DND-41 (cell line): ENCODE measurements around the gene STAC2.
A peak's percentile ranks its signal among the peaks of the same experiment; 100 is the strongest.

Source experiments
- ATAC-seq: fragments of 200-7000 bp; cut with Tn5 transposase; 3 replicates; pipeline ENCODE4 v1.9.1; 2021; ENCODE audit warnings: low read depth; ENCODE audit not compliant: insufficient read depth
- DNase-seq: peaks from one replicate; pipeline ENCODE4 v3.0.0-alpha.2; 2020
- H2AFZ ChIP-seq: 2 replicates; pipeline ENCODE4 v1.6.0; 2012; ENCODE audit warnings: low read depth, low read length
- H3K27ac ChIP-seq: 2 replicates; pipeline ENCODE4 v1.5.1; 2012; ENCODE audit warnings: low read length, inconsistent platforms
- H3K27me3 ChIP-seq: fragments of 200-600 bp; sonication (generic); 2 replicates; pipeline ENCODE4 v1.6.0; 2012; ENCODE audit warnings: low read length, mild to moderate bottlenecking, inconsistent platforms; ENCODE audit not compliant: insufficient read depth, poor library complexity
- H3K36me3 ChIP-seq: 2 replicates; pipeline ENCODE4 v1.5.1; 2012; ENCODE audit warnings: low read length, inconsistent platforms; ENCODE audit not compliant: insufficient read depth
- H3K4me1 ChIP-seq: 2 replicates; pipeline ENCODE4 v1.5.1; 2012; ENCODE audit warnings: mild to moderate bottlenecking, low read length; ENCODE audit not compliant: insufficient read depth
- H3K4me2 ChIP-seq: 2 replicates; pipeline ENCODE4 v1.6.0; 2012; ENCODE audit warnings: mild to moderate bottlenecking, moderate library complexity, low read length, inconsistent platforms; ENCODE audit not compliant: insufficient read depth
- H3K4me3 ChIP-seq, 2 experiments: fragments of 200-600 bp in 1 of 2; shearing (Covaris generic) in 1 of 2; 2 replicates each; pipeline ENCODE4 v1.5.1; 2012 to 2016; ENCODE audit warnings: inconsistent platforms in 2 of 2, low read length in 2 of 2, mild to moderate bottlenecking in 2 of 2, low read depth in 1 of 2, moderate library complexity in 1 of 2
- H3K79me2 ChIP-seq: 2 replicates; pipeline ENCODE4 v1.6.0; 2012; ENCODE audit warnings: low read length, inconsistent platforms; ENCODE audit not compliant: insufficient read depth
- H3K9ac ChIP-seq: 2 replicates; pipeline ENCODE4 v1.6.0; 2012; ENCODE audit warnings: low read depth, mild to moderate bottlenecking, inconsistent platforms, low read length, moderate library complexity
- H3K9me3 ChIP-seq: 2 replicates; pipeline ENCODE4 v1.5.1; 2012; ENCODE audit warnings: low read length, moderate library complexity, mild to moderate bottlenecking, inconsistent platforms; ENCODE audit not compliant: insufficient read depth, severe bottlenecking
- H4K20me1 ChIP-seq: 2 replicates; pipeline ENCODE4 v1.6.0; 2012; ENCODE audit warnings: low read length; ENCODE audit not compliant: insufficient read depth
- EZH2 ChIP-seq: IDR thresholded peaks from 3 replicates; pipeline ENCODE4 v1.6.1; 2012; ENCODE audit warnings: borderline replicate concordance, low read depth, mild to moderate bottlenecking, moderate library complexity, low read length, inconsistent platforms; ENCODE audit not compliant: severe bottlenecking
- TF ChIP-seq, protein P1 (sequence below): IDR thresholded peaks from 2 replicates; pipeline ENCODE4 v1.5.1; 2012; ENCODE audit warnings: borderline replicate concordance, low read length, moderate library complexity, mild to moderate bottlenecking; ENCODE audit not compliant: poor library complexity, severe bottlenecking; ENCODE audit errors: extremely low read depth

The STAC2 gene

GRCh38 chr17:39193346-39193745 lies 32.4 kb downstream of the STAC2 start:
- peaks cover 26% of the 10 kb centered on the region for H4K20me1 ChIP-seq
- ATAC-seq (no peak), DNase-seq (no peak)
- peaks cover 57% of the 10 kb centered on the region for H3K36me3 ChIP-seq
- no peak overlapping the region for H3K4me2 ChIP-seq
- H3K27ac ChIP-seq, result no peak overlapping the region
- no peaks in the 10 kb centered on the region for H3K27me3 ChIP-seq
- TF ChIP-seq, protein P1, sequence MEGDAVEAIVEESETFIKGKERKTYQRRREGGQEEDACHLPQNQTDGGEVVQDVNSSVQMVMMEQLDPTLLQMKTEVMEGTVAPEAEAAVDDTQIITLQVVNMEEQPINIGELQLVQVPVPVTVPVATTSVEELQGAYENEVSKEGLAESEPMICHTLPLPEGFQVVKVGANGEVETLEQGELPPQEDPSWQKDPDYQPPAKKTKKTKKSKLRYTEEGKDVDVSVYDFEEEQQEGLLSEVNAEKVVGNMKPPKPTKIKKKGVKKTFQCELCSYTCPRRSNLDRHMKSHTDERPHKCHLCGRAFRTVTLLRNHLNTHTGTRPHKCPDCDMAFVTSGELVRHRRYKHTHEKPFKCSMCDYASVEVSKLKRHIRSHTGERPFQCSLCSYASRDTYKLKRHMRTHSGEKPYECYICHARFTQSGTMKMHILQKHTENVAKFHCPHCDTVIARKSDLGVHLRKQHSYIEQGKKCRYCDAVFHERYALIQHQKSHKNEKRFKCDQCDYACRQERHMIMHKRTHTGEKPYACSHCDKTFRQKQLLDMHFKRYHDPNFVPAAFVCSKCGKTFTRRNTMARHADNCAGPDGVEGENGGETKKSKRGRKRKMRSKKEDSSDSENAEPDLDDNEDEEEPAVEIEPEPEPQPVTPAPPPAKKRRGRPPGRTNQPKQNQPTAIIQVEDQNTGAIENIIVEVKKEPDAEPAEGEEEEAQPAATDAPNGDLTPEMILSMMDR, result no peak
- no peak for TF ChIP-seq EZH2
- no peak overlapping the region for H3K9ac ChIP-seq
- peaks cover 40% of the 10 kb centered on the region for H3K4me1 ChIP-seq
- no peak overlapping the region for H2AFZ ChIP-seq
- H3K9me3 ChIP-seq, result no peaks in the 10 kb centered on the region
- H3K4me3 ChIP-seq, result no peak overlapping the region
- H3K79me2 ChIP-seq, result peaks cover 40% of the 10 kb centered on the region

DNA sequence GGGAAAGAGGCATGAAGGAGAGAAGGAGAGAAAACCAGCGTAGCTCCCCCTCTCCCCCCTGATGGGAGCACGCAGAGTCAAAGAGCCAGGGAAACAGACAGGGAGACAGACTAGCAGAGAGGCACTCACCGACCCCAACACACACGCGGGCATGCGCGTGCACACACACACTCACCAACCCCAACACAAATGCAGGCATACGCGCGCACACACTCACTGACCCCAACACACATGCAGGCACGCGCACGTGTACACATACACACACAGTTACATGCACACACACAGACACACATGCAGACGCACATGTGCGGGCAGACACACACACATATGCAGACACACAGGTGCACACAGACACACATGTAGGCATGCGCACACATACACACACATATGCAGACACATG lies 32.8 kb downstream of the STAC2 start:
- Histone ChIP-seq H3K9me3 (no peaks in the 10 kb centered on the region), H3K27me3 (no peaks in the 10 kb centered on the region), H3K36me3 (peaks cover 61% of the 10 kb centered on the region), H3K9ac (no peak overlapping the region), H3K4me3 (no peak overlapping the region), H4K20me1 (peaks cover 26% of the 10 kb centered on the region), H3K4me2 (peak overlapping the region; percentile 32; the same call in 1 of the 2 replicates), H2AFZ (no peak overlapping the region), H3K79me2 (peaks cover 40% of the 10 kb centered on the region), H3K4me1 (peaks cover 36% of the 10 kb centered on the region), H3K27ac (no peak overlapping the region)
- no peak for TF ChIP-seq EZH2
- TF ChIP-seq, protein P1, result no peak
- DNase-seq, result no peak
- no peak for ATAC-seq

GRCh38 chr17:39191750-39192510 lies 33.8 kb downstream of the STAC2 start:
- Histone ChIP-seq H3K9ac (no peak overlapping the region), H3K4me1 (peaks cover 34% of the 10 kb centered on the region)
- no peak for ATAC-seq

More at GRCh38 chr17:39191750-39192510, 33.8 kb downstream of the STAC2 start:
- H3K27me3 ChIP-seq, result no peaks in the 10 kb centered on the region
- H2AFZ ChIP-seq, result no peak overlapping the region
- H4K20me1 ChIP-seq, result peaks cover 26% of the 10 kb centered on the region
- no peak overlapping the region for H3K4me2 ChIP-seq
- TF ChIP-seq, protein P1, result no peak
- no peak for TF ChIP-seq EZH2
- no peak for DNase-seq
- no peak overlapping the region for H3K27ac ChIP-seq
- no peak overlapping the region for H3K4me3 ChIP-seq
- H3K79me2 ChIP-seq, result peaks cover 36% of the 10 kb centered on the region
- H3K36me3 ChIP-seq, result peaks cover 71% of the 10 kb centered on the region
- no peaks in the 10 kb centered on the region for H3K9me3 ChIP-seq
